Transverse colon (tissue), 4 donors: ENCODE results near the gene ATXN2L. TPM values are rescaled to one million over a fixed set of nuclear protein-coding genes. Genes with fewer than 3 reads are reported as not detected.

Experiments
- DNase-seq: peaks from one replicate; pipeline ENCODE4 v3.0.0-alpha.2; 2019
- H3K27ac ChIP-seq, 4 donors: fragments of 200-600 bp; sonication (generic); 2 replicates each; pipeline ENCODE4 v1.5.1; 2016 to 2018; ENCODE audit warnings: inconsistent platforms in 4 of 4
- H3K27me3 ChIP-seq: fragments of 200-600 bp; sonication (generic); 2 replicates; pipeline ENCODE4 v1.5.1; 2017; ENCODE audit warnings: inconsistent platforms
- H3K36me3 ChIP-seq, 4 donors: fragments of 200-600 bp; sonication (generic); 2 replicates each; pipeline ENCODE4 v1.5.1; 2017 to 2019; ENCODE audit warnings: inconsistent platforms in 4 of 4
- H3K4me1 ChIP-seq, 4 donors: fragments of 200-600 bp; sonication (generic); 2 replicates each; pipeline ENCODE4 v1.5.1; 2017 to 2020; ENCODE audit warnings: inconsistent platforms in 4 of 4
- H3K4me3 ChIP-seq, 4 donors: fragments of 200-600 bp; sonication (generic); 1 replicate in 1 of 4; 2 replicates in 3 of 4; pipeline versions ENCODE4 v1.5.1 to v1.6.1; 2017 to 2019; ENCODE audit warnings: inconsistent platforms in 4 of 4
- H3K9me3 ChIP-seq, 2 donors: fragments of 200-600 bp; sonication (generic); 2 replicates each; pipeline ENCODE4 v1.5.1; 2017 to 2019; ENCODE audit warnings: inconsistent platforms in 2 of 2
- CTCF ChIP-seq, 5 experiments: fragments of 200-600 bp in 3 of 5; fragments of 450-650 bp in 2 of 5; sonication (generic) in 3 of 5; IDR thresholded peaks; 1 replicate in 2 of 5; 2 replicates in 3 of 5; pipeline ENCODE4 v1.5.1; 2016 to 2017; ENCODE audit warnings: antibody characterized with exemption in 5 of 5, inconsistent platforms in 3 of 5, mild to moderate bottlenecking in 2 of 5, moderate library complexity in 1 of 5
- EP300 ChIP-seq: sonication (generic); formaldehyde crosslinking; IDR thresholded peaks from one replicate; pipeline ENCODE4 v1.6.1; 2017; ENCODE audit warnings: antibody characterized with exemption, low read depth
- POLR2A ChIP-seq: fragments of 450-650 bp; IDR thresholded peaks from one replicate; pipeline ENCODE4 v1.6.1; 2016; ENCODE audit warnings: antibody characterized with exemption, mild to moderate bottlenecking, moderate library complexity
- POLR2AphosphoS5 ChIP-seq, 3 donors: sonication (generic); formaldehyde crosslinking; IDR thresholded peaks; one replicate each; pipeline ENCODE4 v1.6.1; 2016; ENCODE audit warnings: antibody characterized with exemption in 3 of 3
- WGBS, 2 donors: methylation state at CpG; one replicate each; pipeline ENCODE4 v1.1.5; 2018; ENCODE audit warnings: low coverage in 1 of 2; 5-methylcytosine and 5-hydroxymethylcytosine counted together
- in situ Hi-C, 4 donors: fragments of 200-750 bp; cut with MboI; loops; one replicate each; pipeline versions ENCODE4 v1.15.0 to v1.15.1; 2017; ENCODE audit warnings: low sequenced_read_pairs in 3 of 4, low pct_ligation_motif_present in 1 of 4, low pct_unique_long_range_greater_than_20kb in 1 of 4
- intact Hi-C: fragments of 100-400 bp; cut with DNase I; formaldehyde crosslinking; loops from one replicate; pipeline ENCODE4 v1.15.1; 2023; ENCODE audit warnings: low total_unique reads
- total RNA-seq, 4 donors: library from RNA; depleted of rRNA; stranded (reverse); fragments of >200 nt; gene quantifications; one replicate each; pipeline ENCODE4 v1.1.0, GENCODE V29; 2016

The ATXN2L gene
- total RNA-seq, 4 donors from 2014 or later: 90.2 to 165 (median 105) TPM

DNA sequence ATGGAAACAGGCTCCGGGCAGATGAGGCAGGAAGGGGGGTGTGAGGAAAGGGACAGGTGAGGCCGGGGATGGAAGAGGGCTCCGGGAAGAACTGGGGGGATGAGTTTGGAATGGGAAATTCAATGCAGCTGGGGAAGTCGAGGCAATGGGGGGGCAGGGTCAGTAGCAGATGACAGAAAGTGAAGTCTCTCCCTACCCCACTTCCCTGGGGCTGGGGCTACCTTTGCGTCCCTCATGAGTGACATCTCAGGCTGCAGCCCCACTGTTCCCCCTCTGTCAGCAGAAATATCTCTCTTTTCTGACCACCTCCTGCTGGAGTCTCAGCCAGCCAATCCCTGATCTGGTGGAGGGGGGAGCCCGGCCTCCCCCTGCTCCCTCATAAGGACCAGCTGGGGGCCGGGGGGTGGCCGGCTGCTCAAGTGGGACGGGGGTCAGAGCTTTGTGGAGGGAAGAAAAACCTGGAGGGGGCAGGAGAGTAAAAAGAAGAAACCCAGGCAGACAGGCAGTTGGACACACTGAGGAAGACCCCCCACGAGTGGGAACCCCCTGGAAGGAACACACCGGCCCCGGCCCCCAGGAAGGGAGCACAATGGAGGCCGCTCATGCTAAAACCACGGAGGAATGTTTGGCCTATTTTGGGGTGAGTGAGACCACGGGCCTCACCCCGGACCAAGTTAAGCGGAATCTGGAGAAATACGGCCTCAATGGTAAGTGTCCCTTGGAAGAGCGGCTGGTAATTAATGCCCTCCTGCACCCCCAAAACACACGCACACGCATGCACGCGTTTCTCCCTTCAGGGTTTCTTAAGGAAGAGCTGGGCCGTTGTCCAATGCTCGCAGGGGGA, 55.5 kb downstream of the ATXN2L start, which contains the start of gene ATP2A1:
ATP2A1 (plus strand) TSS at position 406 of the 844 bp plus-strand sequence; CDS start at position 590, 184 bp downstream.
- Histone ChIP-seq H3K4me1 (peaks cover 5 to 17% (median 13%) of the 10 kb centered on the region in 4 donors), H3K4me3 (peak within 1 kb of the TSS; percentile 51 to 69 (median 58)), H3K27ac (no peak within 1 kb of the TSS), H3K36me3 (no peaks in the 10 kb centered on the region), H3K9me3 (no peaks in the 10 kb centered on the region), H3K27me3 (peaks cover 9% of the 10 kb centered on the region)
- TF ChIP-seq POLR2A: no peak
- no peak for TF ChIP-seq EP300
- TF ChIP-seq POLR2AphosphoS5 (IDR thresholded peaks at IDR 0.05): no peak
- TF ChIP-seq CTCF (IDR thresholded peaks at IDR 0.05): no peak
- intact Hi-C loops (loop anchor here (2.0 kb wide), 1 partner anchor 56 kb away; no protein-coding TSS in a partner anchor), in situ Hi-C loops (no loop called here)
- DNase-seq: no peak
- 73 to 76% methylated on average over 11 to 24 of the region's 25 CpGs for WGBS, 2 donors

DNA sequence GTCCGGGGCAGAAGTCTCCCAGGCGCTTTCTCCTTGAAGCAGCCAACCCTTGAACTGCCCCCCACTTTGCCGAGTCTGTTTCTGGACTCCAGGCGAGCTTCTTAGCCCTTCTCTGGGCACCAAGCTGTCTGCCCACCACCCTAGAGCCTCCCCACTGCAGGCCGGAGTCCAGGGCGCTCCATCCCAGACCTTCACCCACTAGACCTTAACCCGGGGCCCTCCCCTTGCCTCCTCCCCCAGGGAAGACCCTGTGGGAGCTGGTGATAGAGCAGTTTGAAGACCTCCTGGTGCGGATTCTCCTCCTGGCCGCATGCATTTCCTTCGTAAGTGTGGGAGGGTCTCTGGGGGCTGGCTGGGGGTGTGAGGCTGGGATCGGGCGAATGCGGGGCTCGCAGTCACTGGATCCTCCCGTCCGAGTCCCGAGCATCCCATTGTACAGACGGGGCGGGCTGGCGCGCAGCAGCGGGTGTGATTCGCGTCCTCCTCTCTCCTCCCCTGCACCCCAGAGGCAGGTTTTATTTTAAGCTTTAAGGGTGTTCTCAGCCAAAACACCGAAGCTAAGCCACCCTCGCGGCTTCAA, 56.6 kb downstream of the ATXN2L start:
- DNase-seq: peak; percentile 22
- no peak for TF ChIP-seq POLR2A
- no peak for TF ChIP-seq POLR2AphosphoS5 (IDR thresholded peaks at IDR 0.05)
- TF ChIP-seq EP300: no peak
- TF ChIP-seq CTCF (IDR thresholded peaks at IDR 0.05): no peak
- in situ Hi-C loops (no loop called here), intact Hi-C loops (loop anchor here (2.0 kb wide), 1 partner anchor 55 kb away; no protein-coding TSS in a partner anchor)
- H3K27me3 ChIP-seq: peaks cover 9% of the 10 kb centered on the region
- no peaks in the 10 kb centered on the region for H3K36me3 ChIP-seq
- 1% methylated on average over 16 of the region's 27 CpGs; no CpG with 5 or more reads in 1 of the 2 donors for WGBS, 2 donors
- peak overlapping the region; percentile 51 to 69 (median 58) for H3K4me3 ChIP-seq
- peaks cover 5 to 17% (median 13%) of the 10 kb centered on the region in 4 donors for H3K4me1 ChIP-seq
- peak overlapping the region in 3 of 4 donors; percentile 24 to 45 (median 34) for H3K27ac ChIP-seq
- H3K9me3 ChIP-seq: no peaks in the 10 kb centered on the region

DNA sequence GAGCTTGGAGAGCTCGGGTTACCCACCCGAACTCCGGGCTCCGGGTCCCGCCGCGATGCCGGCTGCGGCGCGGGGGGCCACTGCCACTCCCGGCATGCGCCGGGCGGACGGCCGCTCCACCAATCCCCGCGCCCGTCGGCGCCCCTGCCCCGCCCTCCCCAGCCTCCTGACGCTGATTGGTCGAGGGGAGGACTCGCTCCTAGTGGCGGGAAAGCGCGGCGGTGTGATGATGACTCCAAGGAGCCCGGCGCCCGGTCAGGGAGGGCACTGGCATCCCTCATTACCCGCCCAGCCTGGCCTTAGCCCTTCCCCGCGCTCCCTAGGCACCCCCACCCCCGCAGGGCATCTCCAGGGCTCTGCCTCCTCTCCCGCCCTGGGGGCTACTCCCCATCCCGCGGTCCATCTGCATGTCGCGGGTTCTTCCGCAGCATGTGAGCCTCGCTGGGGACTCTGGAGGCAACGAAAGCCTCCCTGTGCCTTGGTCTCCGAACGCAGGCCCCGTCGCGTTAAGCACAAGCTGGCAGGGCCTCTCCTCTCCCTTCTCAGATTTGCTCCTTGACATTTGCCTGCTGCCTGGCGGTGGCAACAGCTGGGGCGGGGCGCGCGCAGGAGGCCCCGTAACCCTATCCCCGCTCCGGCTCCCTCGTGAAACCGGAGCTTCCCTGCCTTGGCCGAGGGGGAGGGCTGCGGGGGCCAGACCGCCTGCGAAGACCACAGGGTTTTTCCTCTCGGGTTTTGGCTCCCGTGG, 57.2 kb downstream of the ATXN2L start:
- intact Hi-C loops: loop anchor here (2.0 kb wide), 1 partner anchor 55 kb away; no protein-coding TSS in a partner anchor
- H3K4me1 ChIP-seq: peaks cover 5 to 17% (median 13%) of the 10 kb centered on the region in 4 donors
- peak overlapping the region; percentile 51 to 69 (median 58) for H3K4me3 ChIP-seq
- TF ChIP-seq EP300: no peak
- TF ChIP-seq POLR2A: no peak
- TF ChIP-seq CTCF (IDR thresholded peaks at IDR 0.05): peak in 4 of 5 experiments; percentile 28 to 56 (median 38)
- no peak for TF ChIP-seq POLR2AphosphoS5 (IDR thresholded peaks at IDR 0.05)
- H3K27me3 ChIP-seq: peaks cover 9% of the 10 kb centered on the region
- no peaks in the 10 kb centered on the region for H3K9me3 ChIP-seq
- in situ Hi-C loops: no loop called here
- WGBS, 2 donors: 5% methylated on average over 45 of the region's 66 CpGs; no CpG with 5 or more reads in 1 of the 2 donors
- peak overlapping the region in 3 of 4 donors; percentile 24 to 45 (median 34) for H3K27ac ChIP-seq
- peak; percentile 90 for DNase-seq
- H3K36me3 ChIP-seq: no peaks in the 10 kb centered on the region
